ENCODE data around the gene OR2D2.
"Not testable (repeated sequence)": the region's sequence is repeated elsewhere in the genome, so short reads cannot be mapped to it uniquely, and the experiment has no call there.

OR2D2 gene

GRCh38 chr11:6892400-6892799, at the start of gene OR2D2:
Gene OR2D2, minus strand, starts transcription at chr11:6892500. Its CDS starts 0 bp downstream, at chr11:6892500.
- DNase-seq = no peak

- DNase-seq = no peak
Observed at GRCh38 chr11:6941970-6942369, 49.7 kb upstream of the OR2D2 start.

GRCh38 chr11:6932145-6932544, 39.8 kb upstream of the OR2D2 start:
- DNase-seq = no peak

- DNase-seq = no peak
Observed at GRCh38 chr11:6931146-6931713, 38.9 kb upstream of the OR2D2 start.

GRCh38 chr11:6928916-6929315, 36.6 kb upstream of the OR2D2 start:
- no peak for DNase-seq

- peak; percentile 71 for DNase-seq
Observed at GRCh38 chr11:6927030-6927617, 34.8 kb upstream of the OR2D2 start.

- peak; percentile 85 for DNase-seq
Observed at GRCh38 chr11:6926208-6927029, 34.1 kb upstream of the OR2D2 start, which contains the start of gene ZNF215. Gene ZNF215, plus strand, starts transcription at chr11:6926426. Its CDS starts 5,847 bp downstream, at chr11:6932273.

- DNase-seq = peak; percentile 68
Observed at GRCh38 chr11:6925636-6926207, 33.4 kb upstream of the OR2D2 start.

GRCh38 chr11:6925007-6925577, 32.8 kb upstream of the OR2D2 start:
- DNase-seq = no peak

GRCh38 chr11:6920702-6921101, 28.4 kb upstream of the OR2D2 start, which contains the start of gene OR2D3:
Gene OR2D3, plus strand, starts transcription at chr11:6921002. Its CDS starts 0 bp downstream, at chr11:6921002.
- DNase-seq = no peak

GRCh38 chr11:6919698-6920097, 27.4 kb upstream of the OR2D2 start:
- no peak for DNase-seq

- DNase-seq = no peak
Observed at GRCh38 chr11:6911948-6912347, 19.6 kb upstream of the OR2D2 start.

- DNase-seq = no peak
Observed at GRCh38 chr11:6911378-6911777, 19.1 kb upstream of the OR2D2 start.

- DNase-seq = not testable (repeated sequence)
Observed at GRCh38 chr11:6904804-6905203, 12.5 kb upstream of the OR2D2 start.

- no peak for DNase-seq
Observed at GRCh38 chr11:6900327-6900999, 8.2 kb upstream of the OR2D2 start.

- DNase-seq = no peak
Observed at GRCh38 chr11:6898911-6899310, 6.6 kb upstream of the OR2D2 start.

- no peak for DNase-seq
Observed at GRCh38 chr11:6895010-6895409, 2.7 kb upstream of the OR2D2 start.

GRCh38 chr11:6894097-6894496, 1.8 kb upstream of the OR2D2 start:
- no peak for DNase-seq

- no peak for DNase-seq
Observed at GRCh38 chr11:6889835-6890234, 2.5 kb downstream of the OR2D2 start.

GRCh38 chr11:6888830-6889229, 3.5 kb downstream of the OR2D2 start:
- no peak for DNase-seq

- DNase-seq = not testable (repeated sequence)
Observed at GRCh38 chr11:6887711-6888110, 4.6 kb downstream of the OR2D2 start.

GRCh38 chr11:6882751-6883150, 9.5 kb downstream of the OR2D2 start:
- no peak for DNase-seq

GRCh38 chr11:6876914-6877313, 15.4 kb downstream of the OR2D2 start:
- DNase-seq = no peak

Data from NCI-H146 (cell line).